8988T (cell line): ENCODE data around the gene NRL.

Experiments used
- DNase-seq: peaks from one replicate; pipeline ENCODE4 v3.0.0; 2011

The NRL gene

GRCh38 chr14:24143511-24143910 lies 28.8 kb upstream of the NRL start:
- no peak for DNase-seq

- DNase-seq, result peak; percentile 90
These were observed 26.5 kb upstream of the NRL start, which contains the start of gene EMC9 for GRCh38 chr14:24141097-24141880. EMC9 (minus strand) TSS chr14:24141591; CDS start chr14:24141304, 287 bp downstream.

- DNase-seq, result peak; percentile 34
These were observed 24.7 kb upstream of the NRL start for GRCh38 chr14:24139272-24139934.

- no peak for DNase-seq
These were observed 23.9 kb upstream of the NRL start for GRCh38 chr14:24138396-24139271.

- no peak for DNase-seq
These were observed 23.0 kb upstream of the NRL start for GRCh38 chr14:24137529-24138395.

- DNase-seq, result no peak
These were observed 22.2 kb upstream of the NRL start for GRCh38 chr14:24136684-24137528.

- peak; percentile 85 for DNase-seq
These were observed 21.3 kb upstream of the NRL start, which contains the start of gene PSME1 for GRCh38 chr14:24135834-24136683. PSME1 (plus strand) TSS chr14:24136194; CDS start chr14:24136263, 69 bp downstream.

- DNase-seq, result no peak
These were observed 20.8 kb upstream of the NRL start for GRCh38 chr14:24135584-24135833.

- no peak for DNase-seq
These were observed 19.0 kb upstream of the NRL start for GRCh38 chr14:24133735-24134134.

GRCh38 chr14:24132976-24133375 lies 18.2 kb upstream of the NRL start:
- no peak for DNase-seq

- no peak for DNase-seq
These were observed 17.4 kb upstream of the NRL start for GRCh38 chr14:24132061-24132685.

- DNase-seq, result no peak
These were observed 16.8 kb upstream of the NRL start for GRCh38 chr14:24131549-24131966.

- no peak for DNase-seq
These were observed 16.2 kb upstream of the NRL start for GRCh38 chr14:24130717-24131548.

GRCh38 chr14:24130380-24130716 lies 15.6 kb upstream of the NRL start, which contains the start of gene FITM1:
FITM1 (plus strand) TSS chr14:24130659; CDS start chr14:24131564, 905 bp downstream.
- no peak for DNase-seq

GRCh38 chr14:24129410-24129998 lies 14.8 kb upstream of the NRL start:
- DNase-seq, result no peak

GRCh38 chr14:24127673-24128072 lies 12.9 kb upstream of the NRL start:
- DNase-seq, result no peak

- no peak for DNase-seq
These were observed 12.2 kb upstream of the NRL start for GRCh38 chr14:24126939-24127338.
